Neutrophil (primary cell): ENCODE results near the gene MTMR2.

Experiments used
- H3K27ac ChIP-seq: fragments of 200-600 bp; sonication (generic); 2 replicates; pipeline ENCODE4 v1.5.1; 2016; ENCODE audit warnings: mild to moderate bottlenecking, moderate library complexity
- H3K27me3 ChIP-seq: fragments of 200-600 bp; sonication (generic); 2 replicates; pipeline ENCODE4 v1.6.0; 2016; ENCODE audit warnings: mild to moderate bottlenecking
- H3K36me3 ChIP-seq: fragments of 200-600 bp; sonication (generic); 2 replicates; pipeline ENCODE4 v1.5.1; 2017
- H3K4me1 ChIP-seq, 2 experiments: fragments of 200-600 bp in 1 of 2; sonication (generic) in 1 of 2; 1 replicate in 1 of 2; 2 replicates in 1 of 2; pipeline versions ENCODE4 v1.5.1 to v1.6.1; 2013 to 2016; ENCODE audit warnings: low read depth in 1 of 2, low read length in 1 of 2, mild to moderate bottlenecking in 1 of 2, moderate library complexity in 1 of 2; ENCODE audit not compliant: control insufficient read depth in 1 of 2, insufficient read depth in 1 of 2
- H3K4me3 ChIP-seq, 2 experiments: fragments of 200-600 bp in 1 of 2; sonication (generic) in 1 of 2; 1 replicate in 1 of 2; 2 replicates in 1 of 2; pipeline ENCODE4 v1.5.1; 2013 to 2016; ENCODE audit warnings: low read depth in 1 of 2, low read length in 1 of 2, mild to moderate bottlenecking in 1 of 2, moderate library complexity in 1 of 2
- H3K9me3 ChIP-seq: fragments of 200-600 bp; sonication (generic); 2 replicates; pipeline ENCODE4 v1.5.1; 2016
- TF ChIP-seq, protein P1 (sequence below): fragments of 200-600 bp; sonication (generic); IDR thresholded peaks from 2 replicates; pipeline ENCODE4 v1.5.1; 2016; ENCODE audit warnings: antibody characterized with exemption

Gene MTMR2

GRCh38 chr11:95799546-95799945, 124.4 kb downstream of the MTMR2 start:
- H3K36me3 ChIP-seq: peaks cover 36% of the 10 kb centered on the region
- no peaks in the 10 kb centered on the region for H3K27me3 ChIP-seq
- H3K27ac ChIP-seq: no peak overlapping the region
- H3K4me3 ChIP-seq: no peak overlapping the region
- H3K9me3 ChIP-seq: no peaks in the 10 kb centered on the region
- H3K4me1 ChIP-seq: no peaks in the 10 kb centered on the region
- TF ChIP-seq, protein P1, sequence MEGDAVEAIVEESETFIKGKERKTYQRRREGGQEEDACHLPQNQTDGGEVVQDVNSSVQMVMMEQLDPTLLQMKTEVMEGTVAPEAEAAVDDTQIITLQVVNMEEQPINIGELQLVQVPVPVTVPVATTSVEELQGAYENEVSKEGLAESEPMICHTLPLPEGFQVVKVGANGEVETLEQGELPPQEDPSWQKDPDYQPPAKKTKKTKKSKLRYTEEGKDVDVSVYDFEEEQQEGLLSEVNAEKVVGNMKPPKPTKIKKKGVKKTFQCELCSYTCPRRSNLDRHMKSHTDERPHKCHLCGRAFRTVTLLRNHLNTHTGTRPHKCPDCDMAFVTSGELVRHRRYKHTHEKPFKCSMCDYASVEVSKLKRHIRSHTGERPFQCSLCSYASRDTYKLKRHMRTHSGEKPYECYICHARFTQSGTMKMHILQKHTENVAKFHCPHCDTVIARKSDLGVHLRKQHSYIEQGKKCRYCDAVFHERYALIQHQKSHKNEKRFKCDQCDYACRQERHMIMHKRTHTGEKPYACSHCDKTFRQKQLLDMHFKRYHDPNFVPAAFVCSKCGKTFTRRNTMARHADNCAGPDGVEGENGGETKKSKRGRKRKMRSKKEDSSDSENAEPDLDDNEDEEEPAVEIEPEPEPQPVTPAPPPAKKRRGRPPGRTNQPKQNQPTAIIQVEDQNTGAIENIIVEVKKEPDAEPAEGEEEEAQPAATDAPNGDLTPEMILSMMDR: no peak

- Histone ChIP-seq H3K36me3 (peaks cover 21% of the 10 kb centered on the region), H3K4me3 (no peak overlapping the region), H3K4me1 (peaks cover 3 to 5% of the 10 kb centered on the region in 2 experiments), H3K9me3 (no peaks in the 10 kb centered on the region), H3K27ac (no peak overlapping the region), H3K27me3 (no peaks in the 10 kb centered on the region)
- TF ChIP-seq, protein P1: no peak
These were observed 127.4 kb downstream of the MTMR2 start for GRCh38 chr11:95796501-95796900.

DNA sequence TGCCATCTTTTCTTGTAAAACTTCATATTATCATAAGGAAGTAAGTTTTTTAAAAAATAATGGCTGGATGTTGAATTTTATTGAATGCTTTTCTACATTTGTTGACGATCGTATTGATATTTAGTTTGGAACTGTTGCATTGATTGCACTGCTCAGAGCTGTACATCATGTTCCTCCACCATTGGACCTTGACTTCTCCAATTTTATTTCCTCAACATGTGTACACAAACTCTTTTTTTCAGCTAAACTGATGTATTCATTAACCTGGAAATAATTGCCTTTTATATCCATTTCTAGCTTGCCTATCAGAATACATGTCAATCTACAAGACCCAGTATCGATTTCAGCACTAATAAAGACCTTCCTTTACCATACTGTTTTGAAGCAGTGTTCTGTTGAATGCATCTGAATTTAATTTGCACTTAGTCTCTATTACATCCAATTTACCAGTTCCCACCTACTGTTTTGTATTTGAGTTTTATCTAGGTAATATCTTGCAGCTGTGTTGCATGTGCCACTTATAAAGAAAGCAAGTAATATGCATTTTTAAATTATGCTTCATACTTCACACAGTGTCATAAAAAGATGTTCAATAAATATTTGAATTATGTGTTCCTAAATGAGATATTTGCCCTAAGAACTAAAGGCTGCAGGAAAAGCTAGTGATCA, 128.1 kb downstream of the MTMR2 start:
- no peaks in the 10 kb centered on the region for H3K27me3 ChIP-seq
- peaks cover 10 to 12% of the 10 kb centered on the region in 2 experiments for H3K4me1 ChIP-seq
- no peak overlapping the region for H3K27ac ChIP-seq
- no peak overlapping the region for H3K4me3 ChIP-seq
- H3K9me3 ChIP-seq: no peaks in the 10 kb centered on the region
- peaks cover 17% of the 10 kb centered on the region for H3K36me3 ChIP-seq
- TF ChIP-seq, protein P1: no peak

- Histone ChIP-seq H3K9me3 (no peaks in the 10 kb centered on the region), H3K4me1 (peaks cover 10 to 12% of the 10 kb centered on the region in 2 experiments)
- TF ChIP-seq, protein P1: no peak
These were observed 129.8 kb downstream of the MTMR2 start for GRCh38 chr11:95794086-95794485.

GRCh38 chr11:95793116-95793515, 130.8 kb downstream of the MTMR2 start:
- H3K27me3 ChIP-seq: no peaks in the 10 kb centered on the region
- TF ChIP-seq, protein P1: no peak
- no peaks in the 10 kb centered on the region for H3K9me3 ChIP-seq
- H3K4me1 ChIP-seq: peaks cover 18 to 22% of the 10 kb centered on the region in 2 experiments
- H3K4me3 ChIP-seq: no peak overlapping the region
- no peak overlapping the region for H3K27ac ChIP-seq
- no peaks in the 10 kb centered on the region for H3K36me3 ChIP-seq

More at GRCh38 chr11:95794086-95794485, 129.8 kb downstream of the MTMR2 start:
- Histone ChIP-seq H3K27ac (no peak overlapping the region), H3K27me3 (no peaks in the 10 kb centered on the region), H3K4me3 (no peak overlapping the region), H3K36me3 (peaks cover 2% of the 10 kb centered on the region)
